ENCODE results near the gene MMAB.

- no peak for TF ChIP-seq SPI1 (IDR thresholded peaks at IDR 0.05; ENCODE audit: borderline replicate concordance, insufficient read depth, low read depth, low read length)
- no peak for TF ChIP-seq CTCF (IDR thresholded peaks at IDR 0.05 in 2 of 3, conservative IDR thresholded peaks at IDR 0.05 in 1 of 3; ENCODE audit: control insufficient read depth in 2 of 3, extremely low read depth in 1 of 3, insufficient read depth in 1 of 3, low read depth in 3 of 3, low read length in 3 of 3)
- TF ChIP-seq HDAC2 (IDR thresholded peaks at IDR 0.05): no peak
- TF ChIP-seq ZBTB33 (IDR thresholded peaks at IDR 0.05): no peak
Observed at GRCh38 chr12:109561711-109562030, 11.6 kb downstream of the MMAB start.

All from GM12878 (cell line).